MCF 10A (cell line): ENCODE data around the gene DDX1. TPM values are rescaled to one million over a fixed set of nuclear protein-coding genes. Genes with fewer than 3 reads are reported as not detected.

Experiments used
- BruUV-seq: library from RNA; stranded (reverse); fragments of 400-500 nt; replicated peaks from 2 replicates; lab custom pipeline; 2021; lab: Mats Ljungman, UMichigan
- CTCF ChIA-PET: fragments of 300-600 bp; sonication (Branson Sonifier 250); formaldehyde crosslinking; extraction: SDS; loops from one replicate; lab custom pipeline; 2021; ENCODE audit warnings: antibody characterized with exemption, inconsistent platforms; lab: Yijun Ruan, JAX
- POLR2A ChIA-PET: fragments of 300-600, 350-650 bp; sonication (Branson Sonifier 250); formaldehyde crosslinking; extraction: SDS; loops from one replicate; lab custom pipeline; 2020; ENCODE audit warnings: antibody characterized with exemption, inconsistent platforms; lab: Yijun Ruan, JAX
- DNase-seq: peaks from one replicate; pipeline ENCODE4 v3.0.0-alpha.2; 2018; ENCODE audit not compliant: unreplicated experiment
- H3K27ac Mint-ChIP-seq: one replicate; pipeline ENCODE4 v1.8.0; 2022; ENCODE audit warnings: mild to moderate bottlenecking, low read depth, mixed read lengths; ENCODE audit not compliant: unreplicated experiment
- H3K27me3 Mint-ChIP-seq: one replicate; pipeline ENCODE4 v1.8.0; 2022; ENCODE audit warnings: mixed read lengths; ENCODE audit not compliant: insufficient read depth, unreplicated experiment
- H3K36me3 Mint-ChIP-seq: one replicate; pipeline ENCODE4 v1.8.0; 2022; ENCODE audit warnings: mild to moderate bottlenecking, moderate library complexity, mixed read lengths; ENCODE audit not compliant: insufficient read depth, unreplicated experiment
- H3K4me1 Mint-ChIP-seq: one replicate; pipeline ENCODE4 v1.8.0; 2022; ENCODE audit warnings: mixed read lengths; ENCODE audit not compliant: insufficient read depth, unreplicated experiment
- H3K4me3 Mint-ChIP-seq: one replicate; pipeline ENCODE4 v1.8.0; 2022; ENCODE audit warnings: mild to moderate bottlenecking, moderate library complexity, mixed read lengths; ENCODE audit not compliant: unreplicated experiment
- H3K9me3 Mint-ChIP-seq: one replicate; pipeline ENCODE4 v1.8.0; 2022; ENCODE audit warnings: mixed read lengths; ENCODE audit not compliant: unreplicated experiment
- CTCF ChIP-seq: fragments of 200-600 bp; IDR thresholded peaks from one replicate; pipeline ENCODE4 v1.8.0; 2022; ENCODE audit warnings: antibody characterized with exemption, mild to moderate bottlenecking; ENCODE audit not compliant: unreplicated experiment
- intact Hi-C: fragments of 100-400 bp; cut with micrococcal nuclease; formaldehyde crosslinking; loops from 2 replicates; pipeline ENCODE4 v1.14.1; 2022
- total RNA-seq: library from RNA; stranded (reverse); gene quantifications from 2 replicates; pipeline ENCODE4 v1.2.3, GENCODE V29; 2022

Gene DDX1
- total RNA-seq, 1 experiment from 2014 or later, result 119 TPM

GRCh38 chr2:15616429-15616828 lies 24.8 kb downstream of the DDX1 start:
- no peaks in the 10 kb centered on the region for H3K27me3 Mint-ChIP-seq
- H3K27ac Mint-ChIP-seq, result no peak overlapping the region
- POLR2A ChIA-PET, result no interaction called here
- no peak overlapping the region for H3K4me3 Mint-ChIP-seq
- H3K36me3 Mint-ChIP-seq, result peaks cover 87% of the 10 kb centered on the region
- no peak for TF ChIP-seq CTCF
- no peaks in the 10 kb centered on the region for H3K4me1 Mint-ChIP-seq
- no peaks in the 10 kb centered on the region for H3K9me3 Mint-ChIP-seq
- no peak for DNase-seq
- no TSS peak for BruUV-seq
- intact Hi-C loops, result no loop called here
- CTCF ChIA-PET, result interaction anchor here (0.6 kb wide), 1 partner anchor 454 kb away, joined by 4 read pairs; no protein-coding TSS in a partner anchor

- ChIA-PET POLR2A (interaction anchor here (0.5 kb wide), 1 partner anchor 1317 kb away, joined by 3 read pairs; no protein-coding TSS in a partner anchor), CTCF (no interaction called here)
- H3K27me3 Mint-ChIP-seq, result no peaks in the 10 kb centered on the region
- peaks cover 91% of the 10 kb centered on the region for H3K36me3 Mint-ChIP-seq
- no peaks in the 10 kb centered on the region for H3K9me3 Mint-ChIP-seq
- TF ChIP-seq CTCF, result no peak
- no peaks in the 10 kb centered on the region for H3K4me1 Mint-ChIP-seq
- no peak overlapping the region for H3K4me3 Mint-ChIP-seq
- no peak for DNase-seq
- no TSS peak for BruUV-seq
- intact Hi-C loops, result no loop called here
- H3K27ac Mint-ChIP-seq, result no peak overlapping the region
These were observed 25.4 kb downstream of the DDX1 start for GRCh38 chr2:15616850-15617777.

GRCh38 chr2:15617778-15618448 lies 26.2 kb downstream of the DDX1 start:
- no peak for DNase-seq
- Mint-ChIP-seq H3K4me1 (no peaks in the 10 kb centered on the region), H3K36me3 (peaks cover 91% of the 10 kb centered on the region), H3K27me3 (no peaks in the 10 kb centered on the region), H3K9me3 (no peaks in the 10 kb centered on the region), H3K27ac (no peak overlapping the region), H3K4me3 (no peak overlapping the region)
- no TSS peak for BruUV-seq
- no peak for TF ChIP-seq CTCF
- intact Hi-C loops, result no loop called here
- ChIA-PET CTCF (no interaction called here), POLR2A (interaction anchor here (0.5 kb wide), 1 partner anchor 1318 kb away, joined by 3 read pairs; no protein-coding TSS in a partner anchor)

GRCh38 chr2:15618449-15618855 lies 26.8 kb downstream of the DDX1 start:
- TF ChIP-seq CTCF, result no peak
- no TSS peak for BruUV-seq
- intact Hi-C loops, result no loop called here
- Mint-ChIP-seq H3K4me1 (no peaks in the 10 kb centered on the region), H3K27me3 (no peaks in the 10 kb centered on the region), H3K9me3 (no peaks in the 10 kb centered on the region), H3K27ac (no peak overlapping the region), H3K36me3 (peaks cover 89% of the 10 kb centered on the region), H3K4me3 (no peak overlapping the region)
- ChIA-PET CTCF (no interaction called here), POLR2A (interaction anchor here (0.6 kb wide), 1 partner anchor 17 kb away, joined by 3 read pairs; no protein-coding TSS in a partner anchor)
- no peak for DNase-seq
